OCI-LY7 (cell line): Measurements from ENCODE around the gene GJB6. TPM values are rescaled to one million over a fixed set of nuclear protein-coding genes. Genes with fewer than 3 reads are reported as not detected.

Source experiments
- BruUV-seq: library from RNA; stranded (reverse); fragments of 400-500 nt; replicated peaks from 2 replicates; lab custom pipeline; 2021; lab: Mats Ljungman, UMichigan
- CTCF ChIA-PET: fragments of 300-600 bp; sonication (Branson Sonifier 250); formaldehyde crosslinking; loops from one replicate; lab custom pipeline; 2022; ENCODE audit warnings: antibody characterized with exemption; ENCODE audit not compliant: unreplicated experiment; lab: Charles Lee
- POLR2A ChIA-PET: fragments of 300-600 bp; sonication (Branson Sonifier 250); formaldehyde crosslinking; loops from one replicate; lab custom pipeline; 2022; ENCODE audit warnings: antibody characterized with exemption; lab: Charles Lee
- DNase-seq: peaks from one replicate; pipeline ENCODE4 v3.0.0-alpha.2; 2015; ENCODE audit warnings: low spot score
- H2AFZ ChIP-seq: fragments of 200-600 bp; sonication (generic), shearing (Covaris generic); 2 replicates; pipeline ENCODE4 v1.6.1; 2014; ENCODE audit warnings: mild to moderate bottlenecking, antibody characterized with exemption, low read length, moderate library complexity
- H3K27ac ChIP-seq: fragments of 200-600 bp; sonication (generic); 2 replicates; pipeline ENCODE4 v1.5.1; 2014; ENCODE audit warnings: mixed run types, low read depth, mild to moderate bottlenecking, moderate library complexity, low read length, inconsistent platforms; ENCODE audit not compliant: poor library complexity, severe bottlenecking
- H3K36me3 ChIP-seq: fragments of 200-600 bp; sonication (generic); 2 replicates; pipeline ENCODE4 v1.6.1; 2014; ENCODE audit warnings: mild to moderate bottlenecking, antibody characterized with exemption, low read length, moderate library complexity, mixed read lengths; ENCODE audit not compliant: insufficient read depth
- H3K4me1 ChIP-seq: fragments of 200-600 bp; sonication (generic); 2 replicates; pipeline ENCODE4 v1.5.1; 2014; ENCODE audit warnings: mild to moderate bottlenecking, low read length; ENCODE audit not compliant: insufficient read depth, poor library complexity, severe bottlenecking
- H3K4me2 ChIP-seq: fragments of 200-600 bp; sonication (generic); 2 replicates; pipeline ENCODE4 v1.6.1; 2014; ENCODE audit warnings: mild to moderate bottlenecking, low read length
- H3K4me3 ChIP-seq: fragments of 200-600 bp; sonication (generic); 2 replicates; pipeline ENCODE4 v1.5.1; 2014; ENCODE audit warnings: mild to moderate bottlenecking, low read depth, low read length; ENCODE audit not compliant: poor library complexity, severe bottlenecking
- H3K79me2 ChIP-seq: fragments of 200-600 bp; sonication (generic); 2 replicates; pipeline ENCODE4 v1.6.1; 2016; ENCODE audit warnings: low read depth, mild to moderate bottlenecking, low read length, moderate library complexity, mixed read lengths; ENCODE audit not compliant: insufficient read depth
- H3K9me2 ChIP-seq: fragments of 200-600 bp; sonication (generic); 2 replicates; pipeline ENCODE4 v1.6.1; 2016; ENCODE audit warnings: mild to moderate bottlenecking, low read length, mixed read lengths; ENCODE audit not compliant: insufficient read depth
- H3K9me3 ChIP-seq: fragments of 200-600 bp; sonication (generic); 2 replicates; pipeline ENCODE4 v1.6.1; 2014; ENCODE audit warnings: mild to moderate bottlenecking, mixed run types, low read length, mixed read lengths
- H4K20me1 ChIP-seq: fragments of 200-600 bp; sonication (generic); 2 replicates; pipeline ENCODE4 v1.6.1; 2014; ENCODE audit warnings: mild to moderate bottlenecking, antibody characterized with exemption, low read length, moderate library complexity, mixed read lengths; ENCODE audit not compliant: insufficient read depth
- CTCF ChIP-seq: fragments of 200-600 bp; sonication (generic); conservative IDR thresholded peaks from 2 replicates; pipeline ENCODE4 v1.5.1; 2014; ENCODE audit warnings: mild to moderate bottlenecking, antibody characterized with exemption, low read length, moderate library complexity, mixed read lengths
- EZH2phosphoT487 ChIP-seq: fragments of 200-600 bp; sonication (generic); IDR thresholded peaks from 2 replicates; pipeline ENCODE4 v1.6.1; 2018; ENCODE audit warnings: low read depth, borderline replicate concordance, mild to moderate bottlenecking, mixed run types, antibody characterized with exemption, low read length, moderate library complexity, mixed read lengths
- intact Hi-C: fragments of 100-400 bp; cut with micrococcal nuclease; formaldehyde crosslinking; loops from one replicate; pipeline ENCODE4 v1.10.0; 2022; ENCODE audit not compliant: unreplicated experiment
- total RNA-seq, 2 experiments: library from RNA; depleted of rRNA in 1 of 2; stranded (reverse); fragments of >200 nt in 1 of 2; shearing (Covaris generic) in 1 of 2; gene quantifications; 2 replicates each; pipeline ENCODE4 v1.2.3, GENCODE V29; 2014 to 2022

GJB6 gene
- total RNA-seq, 2 experiments from 2014 or later, result not detected

- Histone ChIP-seq H4K20me1 (no peaks in the 10 kb centered on the region), H3K27ac (no peak overlapping the region), H3K9me2 (no peaks in the 10 kb centered on the region), H3K4me2 (no peak overlapping the region), H3K9me3 (no peaks in the 10 kb centered on the region), H2AFZ (no peak overlapping the region), H3K79me2 (no peaks in the 10 kb centered on the region), H3K36me3 (no peaks in the 10 kb centered on the region), H3K4me1 (no peaks in the 10 kb centered on the region), H3K4me3 (no peak overlapping the region)
- BruUV-seq, result no TSS peak
- no peak for DNase-seq
- TF ChIP-seq EZH2phosphoT487 (no peak), CTCF (no peak)
- ChIA-PET POLR2A (no interaction called here), CTCF (no interaction called here)
- intact Hi-C loops, result no loop called here
These were observed 9.6 kb downstream of the GJB6 start for GRCh38 chr13:20222553-20222952.

- Histone ChIP-seq H3K27ac (no peak overlapping the region), H3K4me1 (no peaks in the 10 kb centered on the region), H3K9me3 (no peaks in the 10 kb centered on the region), H2AFZ (no peak overlapping the region), H3K9me2 (no peaks in the 10 kb centered on the region), H3K4me2 (no peak overlapping the region), H4K20me1 (no peaks in the 10 kb centered on the region), H3K79me2 (no peaks in the 10 kb centered on the region), H3K36me3 (no peaks in the 10 kb centered on the region), H3K4me3 (no peak overlapping the region)
- ChIA-PET CTCF (no interaction called here), POLR2A (no interaction called here)
- no peak for DNase-seq
- no TSS peak for BruUV-seq
- intact Hi-C loops, result no loop called here
- TF ChIP-seq EZH2phosphoT487 (no peak), CTCF (no peak)
These were observed 10.3 kb downstream of the GJB6 start for GRCh38 chr13:20221772-20222171.

- POLR2A ChIA-PET, result no interaction called here
- Histone ChIP-seq H3K4me2 (no peak overlapping the region), H3K27ac (no peak overlapping the region), H2AFZ (no peak overlapping the region), H3K4me3 (no peak overlapping the region), H3K79me2 (no peaks in the 10 kb centered on the region), H3K4me1 (no peaks in the 10 kb centered on the region), H3K9me2 (no peaks in the 10 kb centered on the region), H3K9me3 (no peaks in the 10 kb centered on the region), H4K20me1 (no peaks in the 10 kb centered on the region), H3K36me3 (no peaks in the 10 kb centered on the region)
- CTCF ChIA-PET, result no interaction called here
- intact Hi-C loops, result no loop called here
- no peak for TF ChIP-seq CTCF
- no peak for TF ChIP-seq EZH2phosphoT487
- BruUV-seq, result no TSS peak
- no peak for DNase-seq
These were observed 12.5 kb downstream of the GJB6 start for GRCh38 chr13:20219577-20219976.
